Activated naive CD4-positive, alpha-beta T cell treated with anti-CD3 and anti-CD28 coated beads, Interleukin-2, amount 50 U/mL, for 24 hours (primary cell): ENCODE results near the gene TMEM250.
A peak's percentile ranks its signal among the peaks of the same experiment; 100 is the strongest.

Experiments used
- H3K27ac Mint-ChIP-seq: one replicate; pipeline ENCODE4 v1.8.0; 2021; ENCODE audit warnings: mild to moderate bottlenecking, mixed read lengths
- H3K27me3 Mint-ChIP-seq: one replicate; pipeline ENCODE4 v1.8.0; 2021; ENCODE audit warnings: mixed read lengths
- H3K36me3 Mint-ChIP-seq: one replicate; pipeline ENCODE4 v1.8.0; 2021; ENCODE audit warnings: mixed read lengths
- H3K4me1 Mint-ChIP-seq: one replicate; pipeline ENCODE4 v1.8.0; 2021; ENCODE audit warnings: mixed read lengths
- H3K4me3 Mint-ChIP-seq: one replicate; pipeline ENCODE4 v1.8.0; 2021; ENCODE audit warnings: mild to moderate bottlenecking, mixed read lengths
- H3K9me3 Mint-ChIP-seq: one replicate; pipeline ENCODE4 v1.8.0; 2021; ENCODE audit warnings: mixed read lengths

TMEM250 gene

GRCh38 chr9:136118320-136119060 lies at the start of gene TMEM250:
Gene TMEM250, minus strand, starts transcription at chr9:136118875. Its CDS starts 1,975 bp downstream, at chr9:136116900.
- Mint-ChIP-seq H3K4me1 (peaks cover 14% of the 10 kb centered on the region), H3K9me3 (no peaks in the 10 kb centered on the region), H3K36me3 (no peaks in the 10 kb centered on the region), H3K4me3 (peak within 1 kb of the TSS; percentile 89), H3K27me3 (no peaks in the 10 kb centered on the region), H3K27ac (peak within 1 kb of the TSS; percentile 88)

- H3K27me3 Mint-ChIP-seq, result peaks cover 3% of the 10 kb centered on the region
- H3K9me3 Mint-ChIP-seq, result no peaks in the 10 kb centered on the region
- H3K27ac Mint-ChIP-seq, result no peak overlapping the region
- H3K36me3 Mint-ChIP-seq, result peaks cover 2% of the 10 kb centered on the region
- H3K4me3 Mint-ChIP-seq, result no peak overlapping the region
- no peaks in the 10 kb centered on the region for H3K4me1 Mint-ChIP-seq
These were observed 44.7 kb upstream of the TMEM250 start for GRCh38 chr9:136163248-136163850.

- Mint-ChIP-seq H3K4me1 (no peaks in the 10 kb centered on the region), H3K9me3 (no peaks in the 10 kb centered on the region), H3K27me3 (peaks cover 3% of the 10 kb centered on the region), H3K4me3 (no peak overlapping the region), H3K36me3 (peaks cover 2% of the 10 kb centered on the region), H3K27ac (no peak overlapping the region)
These were observed 42.4 kb upstream of the TMEM250 start for GRCh38 chr9:136160995-136161610.

GRCh38 chr9:136160381-136160841 lies 41.7 kb upstream of the TMEM250 start:
- H3K4me1 Mint-ChIP-seq, result no peaks in the 10 kb centered on the region
- H3K9me3 Mint-ChIP-seq, result no peaks in the 10 kb centered on the region
- H3K36me3 Mint-ChIP-seq, result peaks cover 2% of the 10 kb centered on the region
- H3K4me3 Mint-ChIP-seq, result no peak overlapping the region
- peaks cover 3% of the 10 kb centered on the region for H3K27me3 Mint-ChIP-seq
- no peak overlapping the region for H3K27ac Mint-ChIP-seq

- Mint-ChIP-seq H3K36me3 (peaks cover 2% of the 10 kb centered on the region), H3K4me1 (no peaks in the 10 kb centered on the region), H3K27ac (no peak overlapping the region), H3K4me3 (no peak overlapping the region), H3K9me3 (no peaks in the 10 kb centered on the region), H3K27me3 (peaks cover 2% of the 10 kb centered on the region)
These were observed 41.2 kb upstream of the TMEM250 start for GRCh38 chr9:136159851-136160250.

GRCh38 chr9:136157477-136158265 lies 39.0 kb upstream of the TMEM250 start:
- H3K4me3 Mint-ChIP-seq, result no peak overlapping the region

GRCh38 chr9:136156209-136157120 lies 37.8 kb upstream of the TMEM250 start:
- Mint-ChIP-seq H3K27me3 (no peaks in the 10 kb centered on the region), H3K4me1 (no peaks in the 10 kb centered on the region)

More at GRCh38 chr9:136157477-136158265, 39.0 kb upstream of the TMEM250 start:
- H3K36me3 Mint-ChIP-seq, result no peaks in the 10 kb centered on the region
- no peak overlapping the region for H3K27ac Mint-ChIP-seq
- no peaks in the 10 kb centered on the region for H3K9me3 Mint-ChIP-seq
- H3K4me1 Mint-ChIP-seq, result no peaks in the 10 kb centered on the region
- no peaks in the 10 kb centered on the region for H3K27me3 Mint-ChIP-seq

GRCh38 chr9:136155576-136155975 lies 36.9 kb upstream of the TMEM250 start:
- H3K27ac Mint-ChIP-seq, result no peak overlapping the region
- H3K4me1 Mint-ChIP-seq, result no peaks in the 10 kb centered on the region
- no peaks in the 10 kb centered on the region for H3K36me3 Mint-ChIP-seq
- H3K4me3 Mint-ChIP-seq, result no peak overlapping the region
- H3K27me3 Mint-ChIP-seq, result no peaks in the 10 kb centered on the region
- no peaks in the 10 kb centered on the region for H3K9me3 Mint-ChIP-seq

More at GRCh38 chr9:136156209-136157120, 37.8 kb upstream of the TMEM250 start:
- Mint-ChIP-seq H3K27ac (no peak overlapping the region), H3K36me3 (no peaks in the 10 kb centered on the region), H3K9me3 (no peaks in the 10 kb centered on the region), H3K4me3 (no peak overlapping the region)

GRCh38 chr9:136154943-136155342 lies 36.3 kb upstream of the TMEM250 start:
- H3K4me1 Mint-ChIP-seq, result no peaks in the 10 kb centered on the region
- no peaks in the 10 kb centered on the region for H3K27me3 Mint-ChIP-seq
- no peak overlapping the region for H3K27ac Mint-ChIP-seq
- H3K9me3 Mint-ChIP-seq, result no peaks in the 10 kb centered on the region
- H3K4me3 Mint-ChIP-seq, result no peak overlapping the region
- H3K36me3 Mint-ChIP-seq, result no peaks in the 10 kb centered on the region

- no peaks in the 10 kb centered on the region for H3K36me3 Mint-ChIP-seq
- no peaks in the 10 kb centered on the region for H3K9me3 Mint-ChIP-seq
- no peak overlapping the region for H3K4me3 Mint-ChIP-seq
- no peak overlapping the region for H3K27ac Mint-ChIP-seq
- H3K4me1 Mint-ChIP-seq, result no peaks in the 10 kb centered on the region
- no peaks in the 10 kb centered on the region for H3K27me3 Mint-ChIP-seq
These were observed 34.8 kb upstream of the TMEM250 start for GRCh38 chr9:136153381-136154065.

- no peaks in the 10 kb centered on the region for H3K4me1 Mint-ChIP-seq
- H3K9me3 Mint-ChIP-seq, result no peaks in the 10 kb centered on the region
- H3K27ac Mint-ChIP-seq, result no peak overlapping the region
- no peaks in the 10 kb centered on the region for H3K36me3 Mint-ChIP-seq
- no peak overlapping the region for H3K4me3 Mint-ChIP-seq
- H3K27me3 Mint-ChIP-seq, result no peaks in the 10 kb centered on the region
These were observed 34.3 kb upstream of the TMEM250 start for GRCh38 chr9:136152931-136153330.

GRCh38 chr9:136152543-136152866 lies 33.8 kb upstream of the TMEM250 start:
- H3K27ac Mint-ChIP-seq, result peak overlapping the region; percentile 72
- no peaks in the 10 kb centered on the region for H3K9me3 Mint-ChIP-seq
- H3K4me1 Mint-ChIP-seq, result no peaks in the 10 kb centered on the region
- no peak overlapping the region for H3K4me3 Mint-ChIP-seq
- no peaks in the 10 kb centered on the region for H3K36me3 Mint-ChIP-seq
- H3K27me3 Mint-ChIP-seq, result no peaks in the 10 kb centered on the region

GRCh38 chr9:136151848-136152542 lies 33.3 kb upstream of the TMEM250 start:
- Mint-ChIP-seq H3K27ac (peak overlapping the region; percentile 72), H3K9me3 (no peaks in the 10 kb centered on the region), H3K36me3 (no peaks in the 10 kb centered on the region), H3K4me3 (no peak overlapping the region), H3K27me3 (no peaks in the 10 kb centered on the region), H3K4me1 (no peaks in the 10 kb centered on the region)
